T-helper 2 cell treated with Interferon-gamma antibody and Interleukin-4, amounts not matched to agents 100 ng/mL and 5 ng/mL, for 36 hours (primary cell): ENCODE results near the gene KIAA0232. TPM values are rescaled to one million over a fixed set of nuclear protein-coding genes. Genes with fewer than 3 reads are reported as not detected.

Source experiments
- total RNA-seq: library from RNA; stranded (reverse); gene quantifications from 2 replicates; pipeline ENCODE4 v1.2.3, GENCODE V29; 2022

The KIAA0232 gene
- total RNA-seq, 1 donor from 2014 or later: 15.6 TPM

Other genes with a start within 250 kb of the KIAA0232 start
- 27.5 and 27.8 TPM in 2 replicates for gene MAN2B2, start 207.5 kb upstream of the KIAA0232 start, total RNA-seq
- gene MRFAP1, start 142.0 kb upstream of the KIAA0232 start, total RNA-seq: 100 and 102 TPM in 2 replicates
- gene S100P, start 88.8 kb upstream of the KIAA0232 start, total RNA-seq: 34.1 and 37.1 TPM in 2 replicates
- 70.2 TPM in 2 replicates for gene MRFAP1L1, start 72.9 kb upstream of the KIAA0232 start, total RNA-seq
- 15.3 and 17.4 TPM in 2 replicates for gene BLOC1S4, start 66.6 kb upstream of the KIAA0232 start, total RNA-seq
- gene TBC1D14, start 127.1 kb downstream of the KIAA0232 start, total RNA-seq: 39.6 and 43.1 TPM in 2 replicates